Measurements from ENCODE around the gene SERPIND1.

SERPIND1 gene

GRCh38 chr22:20815477-20816050, 41.7 kb downstream of the SERPIND1 start:
- Histone ChIP-seq H3K4me1 (ENCODE audit: control insufficient read depth, low read length) (no peaks in the 10 kb centered on the region), H3K27ac (ENCODE audit: low read depth, low read length) (no peak overlapping the region), H3K27me3 (ENCODE audit: control insufficient read depth, low read length) (no peaks in the 10 kb centered on the region), H3K9me2 (replicated peaks; ENCODE audit: control insufficient read depth, low read length) (no peaks in the 10 kb centered on the region), H3F3A (ENCODE audit: control insufficient read depth, insufficient read depth) (no peaks in the 10 kb centered on the region), H3K4me3 (ENCODE audit: low read length) (no peak overlapping the region), H3K9me3 (ENCODE audit: control insufficient read depth, insufficient read depth, low read length) (no peaks in the 10 kb centered on the region), H3K36me3 (ENCODE audit: control insufficient read depth, low read length) (peaks cover 53% of the 10 kb centered on the region), H3K79me2 (ENCODE audit: control insufficient read depth, low read length) (no peaks in the 10 kb centered on the region), H4K20me1 (ENCODE audit: control insufficient read depth, insufficient read depth, low read depth, low read length) (no peaks in the 10 kb centered on the region), H3K4me2 (ENCODE audit: low read length) (no peak overlapping the region)
- TF ChIP-seq CTCF (IDR thresholded peaks at IDR 0.05; ENCODE audit: low read depth, low read length, poor library complexity, severe bottlenecking) (no peak), EZH2phosphoT487 (IDR thresholded peaks at IDR 0.05; ENCODE audit: borderline replicate concordance, low read length) (no peak)

- no peaks in the 10 kb centered on the region for H3F3A ChIP-seq (ENCODE audit: control insufficient read depth, insufficient read depth)
- H3K4me2 ChIP-seq (ENCODE audit: low read length) = no peak overlapping the region
- H3K4me1 ChIP-seq (ENCODE audit: control insufficient read depth, low read length) = no peaks in the 10 kb centered on the region
- H3K27ac ChIP-seq (ENCODE audit: low read depth, low read length) = no peak overlapping the region
- H3K9me2 ChIP-seq (replicated peaks; ENCODE audit: control insufficient read depth, low read length) = no peaks in the 10 kb centered on the region
- peaks cover 48% of the 10 kb centered on the region for H3K36me3 ChIP-seq (ENCODE audit: control insufficient read depth, low read length)
- no peak overlapping the region for H3K4me3 ChIP-seq (ENCODE audit: low read length)
- no peaks in the 10 kb centered on the region for H3K27me3 ChIP-seq (ENCODE audit: control insufficient read depth, low read length)
- no peaks in the 10 kb centered on the region for H3K9me3 ChIP-seq (ENCODE audit: control insufficient read depth, insufficient read depth, low read length)
- no peak for TF ChIP-seq EZH2phosphoT487 (IDR thresholded peaks at IDR 0.05; ENCODE audit: borderline replicate concordance, low read length)
- no peak for TF ChIP-seq CTCF (IDR thresholded peaks at IDR 0.05; ENCODE audit: low read depth, low read length, poor library complexity, severe bottlenecking)
- H4K20me1 ChIP-seq (ENCODE audit: control insufficient read depth, insufficient read depth, low read depth, low read length) = no peaks in the 10 kb centered on the region
- no peaks in the 10 kb centered on the region for H3K79me2 ChIP-seq (ENCODE audit: control insufficient read depth, low read length)
Measured at GRCh38 chr22:20816559-20816958, 42.6 kb downstream of the SERPIND1 start.

- Histone ChIP-seq H3K27ac (ENCODE audit: low read depth, low read length) (no peak overlapping the region), H3K9me2 (replicated peaks; ENCODE audit: control insufficient read depth, low read length) (no peaks in the 10 kb centered on the region), H3K9me3 (ENCODE audit: control insufficient read depth, insufficient read depth, low read length) (no peaks in the 10 kb centered on the region), H3K4me2 (ENCODE audit: low read length) (no peak overlapping the region), H3F3A (ENCODE audit: control insufficient read depth, insufficient read depth) (no peaks in the 10 kb centered on the region), H3K27me3 (ENCODE audit: control insufficient read depth, low read length) (no peaks in the 10 kb centered on the region), H3K4me3 (ENCODE audit: low read length) (no peak overlapping the region), H3K4me1 (ENCODE audit: control insufficient read depth, low read length) (no peaks in the 10 kb centered on the region), H4K20me1 (ENCODE audit: control insufficient read depth, insufficient read depth, low read depth, low read length) (no peaks in the 10 kb centered on the region), H3K36me3 (ENCODE audit: control insufficient read depth, low read length) (peaks cover 46% of the 10 kb centered on the region), H3K79me2 (ENCODE audit: control insufficient read depth, low read length) (no peaks in the 10 kb centered on the region)
- TF ChIP-seq CTCF (IDR thresholded peaks at IDR 0.05; ENCODE audit: low read depth, low read length, poor library complexity, severe bottlenecking) (no peak), EZH2phosphoT487 (IDR thresholded peaks at IDR 0.05; ENCODE audit: borderline replicate concordance, low read length) (no peak)
Measured at GRCh38 chr22:20818471-20818870, 44.6 kb downstream of the SERPIND1 start.

Measured in DOHH2 (cell line).